Caco-2 (cell line): Measurements from ENCODE around the gene EPHA4. TPM values are rescaled to one million over a fixed set of nuclear protein-coding genes. Genes with fewer than 3 reads are reported as not detected.

Experiments
- BruUV-seq: library from RNA; stranded (reverse); fragments of 400-500 nt; replicated peaks from 2 replicates; lab custom pipeline; 2021; lab: Mats Ljungman, UMichigan
- CTCF ChIA-PET: fragments of 300-600 bp; sonication (Branson Sonifier 250); formaldehyde crosslinking; loops from one replicate; lab custom pipeline; 2022; ENCODE audit warnings: antibody characterized with exemption; lab: Charles Lee
- POLR2A ChIA-PET: fragments of 300-600 bp; sonication (Branson Sonifier 250); formaldehyde crosslinking; loops from one replicate; lab custom pipeline; 2022; ENCODE audit warnings: antibody characterized with exemption; lab: Charles Lee
- DNase-seq, 2 experiments: peaks; one replicate each; pipeline versions ENCODE4 v3.0.0 to v3.0.0-alpha.2; 2020 to 2022
- H3K27me3 ChIP-seq: replicated peaks from 2 replicates; pipeline ENCODE4 v1.6.0; 2011; ENCODE audit warnings: low read length; ENCODE audit not compliant: control insufficient read depth, insufficient read depth
- H3K36me3 ChIP-seq: 2 replicates; pipeline ENCODE4 v1.5.1; 2011; ENCODE audit warnings: low read length; ENCODE audit not compliant: control insufficient read depth, insufficient read depth
- H3K4me1 ChIP-seq: fragments of 250-450 bp; sonication (Bioruptor Pico); 2 replicates; pipeline ENCODE4 v1.5.1; 2020; ENCODE audit warnings: mild to moderate bottlenecking
- H3K4me3 ChIP-seq: 2 replicates; pipeline ENCODE4 v1.5.1; 2011; ENCODE audit warnings: low read depth, mild to moderate bottlenecking, control low read depth, low read length
- H3K9me3 ChIP-seq: fragments of 250-450 bp; sonication (Bioruptor Pico); 2 replicates; pipeline ENCODE4 v1.5.1; 2020; ENCODE audit warnings: mild to moderate bottlenecking, moderate library complexity
- H3K27ac Mint-ChIP-seq: one replicate; pipeline ENCODE4 v1.8.0; 2022; ENCODE audit warnings: mixed read lengths; ENCODE audit not compliant: unreplicated experiment
- H3K27me3 Mint-ChIP-seq: one replicate; pipeline ENCODE4 v1.8.0; 2022; ENCODE audit warnings: mixed read lengths; ENCODE audit not compliant: insufficient read depth, unreplicated experiment
- H3K36me3 Mint-ChIP-seq: one replicate; pipeline ENCODE4 v1.8.0; 2022; ENCODE audit warnings: mild to moderate bottlenecking, mixed read lengths; ENCODE audit not compliant: insufficient read depth, unreplicated experiment
- H3K4me1 Mint-ChIP-seq: one replicate; pipeline ENCODE4 v1.8.0; 2022; ENCODE audit warnings: low read depth, mixed read lengths; ENCODE audit not compliant: unreplicated experiment
- H3K4me3 Mint-ChIP-seq: one replicate; pipeline ENCODE4 v1.8.0; 2022; ENCODE audit warnings: mild to moderate bottlenecking, moderate library complexity, mixed read lengths; ENCODE audit not compliant: unreplicated experiment
- H3K9me3 Mint-ChIP-seq: one replicate; pipeline ENCODE4 v1.8.0; 2022; ENCODE audit warnings: mixed read lengths; ENCODE audit not compliant: unreplicated experiment
- CTCF ChIP-seq, 2 experiments: fragments of 200-600 bp in 1 of 2; IDR thresholded peaks; 1 replicate in 1 of 2; 2 replicates in 1 of 2; pipeline versions ENCODE4 v1.5.1 to v1.8.0; 2011 to 2022; ENCODE audit warnings: antibody characterized with exemption in 1 of 2, control low read depth in 1 of 2, inconsistent platforms in 1 of 2, low read depth in 1 of 2, low read length in 1 of 2, mild to moderate bottlenecking in 1 of 2, moderate library complexity in 1 of 2; ENCODE audit not compliant: insufficient read depth in 1 of 2, severe bottlenecking in 1 of 2, unreplicated experiment in 1 of 2
- intact Hi-C: fragments of 100-400 bp; cut with micrococcal nuclease; formaldehyde crosslinking; loops from one replicate; pipeline ENCODE4 v1.10.0; 2022; ENCODE audit not compliant: unreplicated experiment
- total RNA-seq: library from RNA; stranded (reverse); gene quantifications from 2 replicates; pipeline ENCODE4 v1.2.3, GENCODE V29; 2022

The EPHA4 gene
- total RNA-seq, 1 experiment from 2014 or later: 95.5 TPM

GRCh38 chr2:221568299-221568698 lies 3.8 kb downstream of the EPHA4 start:
- Mint-ChIP-seq H3K9me3 (no peaks in the 10 kb centered on the region), H3K27me3 (no peaks in the 10 kb centered on the region), H3K4me1 (peaks cover 44% of the 10 kb centered on the region), H3K36me3 (peaks cover 74% of the 10 kb centered on the region), H3K27ac (no peak overlapping the region), H3K4me3 (no peak overlapping the region)
- Histone ChIP-seq H3K27me3 (no peaks in the 10 kb centered on the region), H3K4me3 (no peak overlapping the region), H3K4me1 (peaks cover 11% of the 10 kb centered on the region), H3K36me3 (0 out of 2 replicates have a peak, but pooled peaks cover 1% of the 10 kb centered on the region), H3K9me3 (no peaks in the 10 kb centered on the region)
- CTCF ChIA-PET: no interaction called here
- BruUV-seq: no TSS peak
- POLR2A ChIA-PET: no interaction called here
- intact Hi-C loops: no loop called here
- DNase-seq: no peak
- TF ChIP-seq CTCF (IDR thresholded peaks at IDR 0.05; ENCODE audit: insufficient read depth in 1 of 2, low read depth in 1 of 2, low read length in 1 of 2, severe bottlenecking in 1 of 2, unreplicated experiment in 1 of 2): no peak

- peaks cover 77% of the 10 kb centered on the region for H3K36me3 Mint-ChIP-seq
- TF ChIP-seq CTCF (IDR thresholded peaks at IDR 0.05; ENCODE audit: insufficient read depth in 1 of 2, low read depth in 1 of 2, low read length in 1 of 2, severe bottlenecking in 1 of 2, unreplicated experiment in 1 of 2): no peak
- no peaks in the 10 kb centered on the region for H3K9me3 Mint-ChIP-seq
- no peaks in the 10 kb centered on the region for H3K27me3 Mint-ChIP-seq
- CTCF ChIA-PET: no interaction called here
- H3K4me3 Mint-ChIP-seq: no peak overlapping the region
- Histone ChIP-seq H3K27me3 (no peaks in the 10 kb centered on the region), H3K4me3 (no peak overlapping the region), H3K9me3 (no peaks in the 10 kb centered on the region), H3K36me3 (0 out of 2 replicates have a peak, but pooled peaks cover 1% of the 10 kb centered on the region), H3K4me1 (peaks cover 11% of the 10 kb centered on the region)
- POLR2A ChIA-PET: no interaction called here
- BruUV-seq: no TSS peak
- intact Hi-C loops: no loop called here
- H3K4me1 Mint-ChIP-seq: peaks cover 48% of the 10 kb centered on the region
- DNase-seq: no peak
- no peak overlapping the region for H3K27ac Mint-ChIP-seq
Measured at GRCh38 chr2:221567809-221568208, 4.3 kb downstream of the EPHA4 start.

- Mint-ChIP-seq H3K4me1 (peaks cover 49% of the 10 kb centered on the region), H3K36me3 (peaks cover 78% of the 10 kb centered on the region), H3K27me3 (no peaks in the 10 kb centered on the region), H3K27ac (no peak overlapping the region), H3K4me3 (no peak overlapping the region), H3K9me3 (no peaks in the 10 kb centered on the region)
- no peak for DNase-seq
- intact Hi-C loops: no loop called here
- peaks cover 16% of the 10 kb centered on the region for H3K4me1 ChIP-seq
- TF ChIP-seq CTCF (IDR thresholded peaks at IDR 0.05; ENCODE audit: insufficient read depth in 1 of 2, low read depth in 1 of 2, low read length in 1 of 2, severe bottlenecking in 1 of 2, unreplicated experiment in 1 of 2): no peak
- H3K4me3 ChIP-seq: no peak overlapping the region
- 0 out of 2 replicates have a peak, but pooled peaks cover 1% of the 10 kb centered on the region for H3K36me3 ChIP-seq
- POLR2A ChIA-PET: no interaction called here
- no peaks in the 10 kb centered on the region for H3K9me3 ChIP-seq
- H3K27me3 ChIP-seq: no peaks in the 10 kb centered on the region
- BruUV-seq: no TSS peak
- CTCF ChIA-PET: no interaction called here
Measured at GRCh38 chr2:221567231-221567760, 4.8 kb downstream of the EPHA4 start.
